KMS-11 (cell line): Measurements from ENCODE around the gene RETREG3.
A peak's percentile ranks its signal among the peaks of the same experiment; 100 is the strongest.

Experiments used
- H2AFZ ChIP-seq: fragments of 200-600 bp; sonication (generic); 2 replicates; pipeline ENCODE4 v1.6.1; 2016; ENCODE audit warnings: antibody characterized with exemption, mixed run types, low read depth
- H3K27ac ChIP-seq: fragments of 200-600 bp; sonication (generic); 2 replicates; pipeline ENCODE4 v1.6.1; 2016; ENCODE audit warnings: mild to moderate bottlenecking, mixed run types
- H3K27me3 ChIP-seq: fragments of 200-600 bp; sonication (generic); 2 replicates; pipeline ENCODE4 v1.6.1; 2017; ENCODE audit warnings: mild to moderate bottlenecking, low read depth, mixed run types, moderate library complexity; ENCODE audit not compliant: insufficient read depth
- H3K36me3 ChIP-seq: fragments of 200-600 bp; sonication (generic); 2 replicates; pipeline ENCODE4 v1.6.1; 2017; ENCODE audit warnings: mild to moderate bottlenecking, mixed run types; ENCODE audit not compliant: insufficient read depth
- H3K4me1 ChIP-seq: fragments of 200-600 bp; sonication (generic); 2 replicates; pipeline ENCODE4 v1.6.1; 2016; ENCODE audit warnings: mild to moderate bottlenecking, low read depth, mixed run types; ENCODE audit not compliant: poor library complexity, severe bottlenecking
- H3K4me2 ChIP-seq: fragments of 200-600 bp; sonication (generic); 2 replicates; pipeline ENCODE4 v1.7.0; 2016; ENCODE audit warnings: mild to moderate bottlenecking, mixed run types
- H3K4me3 ChIP-seq: fragments of 200-600 bp; sonication (generic); IDR thresholded peaks from 2 replicates; pipeline ENCODE4 v1.6.1; 2017; ENCODE audit warnings: low read depth, low read length, mixed read lengths; ENCODE audit not compliant: insufficient read depth
- H3K79me2 ChIP-seq: fragments of 200-600 bp; sonication (generic); 2 replicates; pipeline ENCODE4 v1.6.1; 2016; ENCODE audit warnings: low read depth, mixed run types; ENCODE audit not compliant: insufficient read depth
- H3K9ac ChIP-seq: fragments of 200-600 bp; sonication (generic); 2 replicates; pipeline ENCODE4 v1.6.1; 2016; ENCODE audit warnings: mild to moderate bottlenecking, mixed run types
- H4K20me1 ChIP-seq: fragments of 200-600 bp; sonication (generic); 2 replicates; pipeline ENCODE4 v1.6.1; 2016; ENCODE audit warnings: mild to moderate bottlenecking, mixed run types; ENCODE audit not compliant: insufficient read depth
- TF ChIP-seq, protein P1 (sequence below): fragments of 200-600 bp; sonication (generic); conservative IDR thresholded peaks from 2 replicates; pipeline ENCODE4 v1.6.1; 2017; ENCODE audit warnings: low read depth, mild to moderate bottlenecking, antibody characterized with exemption, low read length, moderate library complexity, mixed read lengths

The RETREG3 gene

DNA sequence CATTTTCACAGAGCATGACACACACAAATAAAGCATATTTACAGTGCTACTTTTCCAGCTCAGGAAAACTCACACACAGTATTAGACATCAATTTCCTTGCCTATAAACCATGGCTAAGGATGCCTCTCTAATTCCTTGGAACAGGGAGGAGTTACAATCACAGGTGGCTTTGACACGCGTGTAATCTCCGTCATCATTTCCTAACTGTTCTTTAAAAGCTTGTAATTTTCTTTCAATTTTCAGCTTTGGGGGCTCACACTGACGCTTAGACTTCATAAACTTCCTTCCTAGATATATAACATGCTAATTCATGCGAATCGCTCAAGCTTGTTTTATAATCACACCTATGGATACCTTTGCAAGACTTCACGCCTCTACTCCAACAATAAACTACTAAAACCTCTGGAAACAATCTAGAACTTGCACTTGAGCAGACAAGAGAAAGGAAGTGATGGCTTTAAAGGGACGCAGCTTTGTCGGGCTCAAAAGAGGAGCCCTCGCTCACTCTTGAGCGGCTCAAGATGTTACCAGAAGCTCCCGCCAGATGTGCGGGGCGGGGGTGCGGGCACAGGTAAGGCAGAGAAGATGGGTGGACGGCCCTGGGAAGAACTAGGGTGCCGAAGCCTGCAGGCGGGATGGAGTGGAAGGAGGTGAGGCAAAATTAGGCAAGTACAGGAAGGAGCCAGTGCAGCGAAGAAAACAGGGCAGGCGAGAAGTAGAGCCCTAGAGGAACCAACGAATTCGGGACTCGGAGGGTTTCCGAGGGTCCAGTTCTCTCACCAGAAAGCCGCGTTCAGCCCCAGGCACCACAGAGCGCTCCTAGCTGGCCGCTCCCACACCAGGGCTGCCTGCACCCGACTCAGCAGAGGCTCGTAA is 631 bp downstream of the RETREG3 start:
- Histone ChIP-seq H3K79me2 (peaks cover 69% of the 10 kb centered on the region), H3K4me3 (peak overlapping the region; percentile 79), H3K27ac (peak overlapping the region; percentile 64), H3K4me2 (peak overlapping the region; percentile 99), H3K9ac (peak overlapping the region; percentile 70), H3K36me3 (peaks cover 9% of the 10 kb centered on the region; the same call in 1 of the 2 replicates), H4K20me1 (no peaks in the 10 kb centered on the region), H2AFZ (peak overlapping the region; percentile 56; the same call in 1 of the 2 replicates), H3K27me3 (no peaks in the 10 kb centered on the region), H3K4me1 (peaks cover 52% of the 10 kb centered on the region)
- TF ChIP-seq, protein P1, sequence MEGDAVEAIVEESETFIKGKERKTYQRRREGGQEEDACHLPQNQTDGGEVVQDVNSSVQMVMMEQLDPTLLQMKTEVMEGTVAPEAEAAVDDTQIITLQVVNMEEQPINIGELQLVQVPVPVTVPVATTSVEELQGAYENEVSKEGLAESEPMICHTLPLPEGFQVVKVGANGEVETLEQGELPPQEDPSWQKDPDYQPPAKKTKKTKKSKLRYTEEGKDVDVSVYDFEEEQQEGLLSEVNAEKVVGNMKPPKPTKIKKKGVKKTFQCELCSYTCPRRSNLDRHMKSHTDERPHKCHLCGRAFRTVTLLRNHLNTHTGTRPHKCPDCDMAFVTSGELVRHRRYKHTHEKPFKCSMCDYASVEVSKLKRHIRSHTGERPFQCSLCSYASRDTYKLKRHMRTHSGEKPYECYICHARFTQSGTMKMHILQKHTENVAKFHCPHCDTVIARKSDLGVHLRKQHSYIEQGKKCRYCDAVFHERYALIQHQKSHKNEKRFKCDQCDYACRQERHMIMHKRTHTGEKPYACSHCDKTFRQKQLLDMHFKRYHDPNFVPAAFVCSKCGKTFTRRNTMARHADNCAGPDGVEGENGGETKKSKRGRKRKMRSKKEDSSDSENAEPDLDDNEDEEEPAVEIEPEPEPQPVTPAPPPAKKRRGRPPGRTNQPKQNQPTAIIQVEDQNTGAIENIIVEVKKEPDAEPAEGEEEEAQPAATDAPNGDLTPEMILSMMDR, result no peak

GRCh38 chr17:42607769-42608168 is 1.4 kb downstream of the RETREG3 start:
- Histone ChIP-seq H3K9ac (peak overlapping the region; percentile 70; the same call in 1 of the 2 replicates), H2AFZ (no peak overlapping the region), H3K4me3 (no peak overlapping the region), H3K4me2 (peak overlapping the region; percentile 99), H3K79me2 (peaks cover 77% of the 10 kb centered on the region), H3K27me3 (no peaks in the 10 kb centered on the region), H3K27ac (peak overlapping the region; percentile 64; the same call in 1 of the 2 replicates), H3K4me1 (peaks cover 52% of the 10 kb centered on the region), H4K20me1 (no peaks in the 10 kb centered on the region), H3K36me3 (peaks cover 5% of the 10 kb centered on the region; the same call in 1 of the 2 replicates)
- TF ChIP-seq, protein P1, result no peak

GRCh38 chr17:42603318-42603717 is 5.9 kb downstream of the RETREG3 start:
- Histone ChIP-seq H3K4me1 (peaks cover 42% of the 10 kb centered on the region), H3K27me3 (no peaks in the 10 kb centered on the region), H3K4me2 (no peak overlapping the region), H2AFZ (no peak overlapping the region), H3K4me3 (no peak overlapping the region), H3K79me2 (peaks cover 84% of the 10 kb centered on the region), H3K9ac (no peak overlapping the region), H3K36me3 (no peaks in the 10 kb centered on the region; the same call in 1 of the 2 replicates), H3K27ac (no peak overlapping the region), H4K20me1 (no peaks in the 10 kb centered on the region)
- TF ChIP-seq, protein P1, result no peak

GRCh38 chr17:42598905-42599304 is 10.3 kb downstream of the RETREG3 start:
- Histone ChIP-seq H3K4me2 (no peak overlapping the region), H3K9ac (no peak overlapping the region), H3K27me3 (no peaks in the 10 kb centered on the region), H3K36me3 (no peaks in the 10 kb centered on the region; the same call in 1 of the 2 replicates), H3K4me3 (no peak overlapping the region), H4K20me1 (no peaks in the 10 kb centered on the region), H2AFZ (no peak overlapping the region), H3K79me2 (peaks cover 43% of the 10 kb centered on the region), H3K4me1 (peaks cover 4% of the 10 kb centered on the region), H3K27ac (no peak overlapping the region)
- TF ChIP-seq, protein P1, result no peak
